Sigmoid colon (tissue), 4 donors: ENCODE data around the gene PCYT2.

Source experiments
- EP300 ChIP-seq, 4 donors: sonication (generic); formaldehyde crosslinking; IDR thresholded peaks; one replicate each; pipeline ENCODE4 v1.6.1; 2017; ENCODE audit warnings: antibody characterized with exemption in 4 of 4
- POLR2A ChIP-seq, 2 donors: fragments of 450-650 bp; IDR thresholded peaks; one replicate each; pipeline ENCODE4 v1.6.1; 2016; ENCODE audit warnings: antibody characterized with exemption in 2 of 2, mild to moderate bottlenecking in 2 of 2, moderate library complexity in 2 of 2
- TF ChIP-seq, protein P1 (sequence below), 4 experiments: fragments of 450-650 bp in 3 of 4; fragments of 200-600 bp in 1 of 4; IDR thresholded peaks; one replicate each; pipeline ENCODE4 v1.5.1; 2016 to 2019; ENCODE audit warnings: antibody characterized with exemption in 4 of 4, mild to moderate bottlenecking in 3 of 4, moderate library complexity in 2 of 4

GRCh38 chr17:81909966-81910839 is 996 bp downstream of the PCYT2 start:
- TF ChIP-seq POLR2A (IDR thresholded peaks at IDR 0.05) (no peak), EP300 (IDR thresholded peaks at IDR 0.05) (no peak)
- TF ChIP-seq, protein P1, sequence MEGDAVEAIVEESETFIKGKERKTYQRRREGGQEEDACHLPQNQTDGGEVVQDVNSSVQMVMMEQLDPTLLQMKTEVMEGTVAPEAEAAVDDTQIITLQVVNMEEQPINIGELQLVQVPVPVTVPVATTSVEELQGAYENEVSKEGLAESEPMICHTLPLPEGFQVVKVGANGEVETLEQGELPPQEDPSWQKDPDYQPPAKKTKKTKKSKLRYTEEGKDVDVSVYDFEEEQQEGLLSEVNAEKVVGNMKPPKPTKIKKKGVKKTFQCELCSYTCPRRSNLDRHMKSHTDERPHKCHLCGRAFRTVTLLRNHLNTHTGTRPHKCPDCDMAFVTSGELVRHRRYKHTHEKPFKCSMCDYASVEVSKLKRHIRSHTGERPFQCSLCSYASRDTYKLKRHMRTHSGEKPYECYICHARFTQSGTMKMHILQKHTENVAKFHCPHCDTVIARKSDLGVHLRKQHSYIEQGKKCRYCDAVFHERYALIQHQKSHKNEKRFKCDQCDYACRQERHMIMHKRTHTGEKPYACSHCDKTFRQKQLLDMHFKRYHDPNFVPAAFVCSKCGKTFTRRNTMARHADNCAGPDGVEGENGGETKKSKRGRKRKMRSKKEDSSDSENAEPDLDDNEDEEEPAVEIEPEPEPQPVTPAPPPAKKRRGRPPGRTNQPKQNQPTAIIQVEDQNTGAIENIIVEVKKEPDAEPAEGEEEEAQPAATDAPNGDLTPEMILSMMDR (IDR thresholded peaks at IDR 0.05), result no peak
